GM19438 (cell line): Measurements from ENCODE around the gene RPH3AL.
"Not testable (repeated sequence)": the region's sequence is repeated elsewhere in the genome, so short reads cannot be mapped to it uniquely, and the experiment has no call there.

ENCODE experiments used
- ATAC-seq: cut with Tn5 transposase; IDR thresholded peaks from one replicate; pipeline ENCODE4 v1.9.1; 2021; ENCODE audit warnings: low read depth; ENCODE audit not compliant: unreplicated experiment

The RPH3AL gene

DNA sequence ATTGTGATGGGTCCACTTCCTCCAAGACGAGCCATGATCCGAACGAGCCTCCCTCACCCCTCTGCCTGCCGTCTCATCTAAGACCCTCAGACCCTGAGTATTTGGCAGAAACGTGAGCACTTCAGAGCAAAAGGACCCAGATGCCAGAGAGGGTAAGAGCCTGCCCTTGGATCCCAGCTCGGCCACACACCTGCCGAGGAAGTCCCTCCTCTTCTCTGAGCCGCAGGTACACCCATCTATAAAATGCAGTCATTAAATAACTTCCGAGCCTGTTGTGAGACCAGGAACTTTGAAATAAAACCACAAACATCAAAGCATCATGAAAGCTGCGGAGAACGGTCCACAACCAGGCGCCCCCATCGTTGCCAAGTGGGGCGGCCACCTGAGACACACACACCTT, 106.4 kb downstream of the RPH3AL start:
- no peak for ATAC-seq

DNA sequence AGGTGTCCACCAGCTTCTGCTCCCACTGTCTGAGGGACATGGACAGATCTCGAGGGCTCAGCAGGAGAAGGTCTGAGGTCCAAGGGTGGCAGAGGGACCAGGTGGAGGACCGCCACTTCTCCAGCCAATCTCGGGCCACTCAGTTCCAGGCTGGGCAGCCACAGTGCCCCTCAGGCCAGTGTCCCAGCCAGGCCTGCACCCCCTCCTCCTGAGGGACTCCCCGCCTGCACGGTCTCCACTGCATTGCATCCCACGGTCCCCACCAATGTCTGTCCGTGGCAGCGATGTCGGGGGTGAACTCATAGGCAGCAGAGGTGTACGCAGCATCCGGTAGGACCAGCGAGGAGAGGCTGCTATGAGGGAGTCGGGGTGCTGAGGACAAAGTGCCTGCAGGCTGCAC, 107.0 kb downstream of the RPH3AL start:
- no peak for ATAC-seq

DNA sequence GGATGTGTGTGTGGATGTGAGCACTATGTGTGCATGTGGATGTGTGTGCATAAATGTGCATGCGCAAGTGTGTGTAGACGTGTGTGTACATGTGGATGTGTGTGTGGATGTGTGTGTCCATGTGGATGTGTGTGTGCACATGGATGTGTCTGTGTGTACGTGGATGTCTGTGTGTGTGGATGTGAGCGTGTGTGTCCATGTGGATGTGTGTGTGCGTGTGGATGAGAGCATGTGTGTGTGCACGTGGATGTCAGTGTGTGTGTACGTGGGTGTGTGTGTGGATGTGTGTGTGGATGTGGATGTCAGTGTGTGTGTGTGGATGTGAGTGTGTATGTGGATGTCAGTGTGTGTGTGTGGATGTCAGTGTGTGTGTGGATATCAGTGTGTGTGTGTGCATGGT, 107.6 kb downstream of the RPH3AL start:
- no peak for ATAC-seq

DNA sequence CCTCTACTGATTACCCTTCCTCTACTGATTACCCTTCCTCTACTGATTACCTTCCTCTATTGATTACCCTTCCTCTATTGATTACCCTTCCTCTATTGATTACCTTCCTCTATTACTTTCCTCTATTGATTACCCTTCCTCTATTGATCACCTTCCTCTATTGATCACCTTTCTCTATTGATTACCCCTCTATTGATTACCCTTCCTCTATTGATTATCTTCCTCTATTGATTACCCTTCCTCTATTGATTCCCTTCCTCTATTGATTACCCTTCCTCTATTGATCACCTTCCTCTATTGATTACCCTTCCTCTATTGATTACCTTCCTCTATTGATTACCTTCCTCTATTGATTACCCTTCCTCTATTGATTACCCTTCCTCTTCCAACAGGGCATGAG, 108.7 kb downstream of the RPH3AL start:
- not testable (repeated sequence) for ATAC-seq

DNA sequence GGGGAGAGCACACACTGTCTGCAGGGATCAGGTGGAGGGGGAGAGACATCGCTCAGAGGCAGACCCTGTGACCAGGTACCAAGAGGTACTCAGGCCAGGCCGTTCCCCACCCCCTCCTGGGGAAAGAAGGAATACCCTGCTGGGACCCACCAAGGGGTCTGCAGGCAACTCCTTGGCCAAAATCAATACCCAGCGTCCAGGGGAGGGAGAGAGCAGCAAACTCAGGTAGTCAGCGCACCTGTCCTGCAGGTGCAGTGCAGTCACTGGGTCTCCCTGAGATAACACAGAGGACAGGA, 113.7 kb downstream of the RPH3AL start:
- no peak for ATAC-seq

DNA sequence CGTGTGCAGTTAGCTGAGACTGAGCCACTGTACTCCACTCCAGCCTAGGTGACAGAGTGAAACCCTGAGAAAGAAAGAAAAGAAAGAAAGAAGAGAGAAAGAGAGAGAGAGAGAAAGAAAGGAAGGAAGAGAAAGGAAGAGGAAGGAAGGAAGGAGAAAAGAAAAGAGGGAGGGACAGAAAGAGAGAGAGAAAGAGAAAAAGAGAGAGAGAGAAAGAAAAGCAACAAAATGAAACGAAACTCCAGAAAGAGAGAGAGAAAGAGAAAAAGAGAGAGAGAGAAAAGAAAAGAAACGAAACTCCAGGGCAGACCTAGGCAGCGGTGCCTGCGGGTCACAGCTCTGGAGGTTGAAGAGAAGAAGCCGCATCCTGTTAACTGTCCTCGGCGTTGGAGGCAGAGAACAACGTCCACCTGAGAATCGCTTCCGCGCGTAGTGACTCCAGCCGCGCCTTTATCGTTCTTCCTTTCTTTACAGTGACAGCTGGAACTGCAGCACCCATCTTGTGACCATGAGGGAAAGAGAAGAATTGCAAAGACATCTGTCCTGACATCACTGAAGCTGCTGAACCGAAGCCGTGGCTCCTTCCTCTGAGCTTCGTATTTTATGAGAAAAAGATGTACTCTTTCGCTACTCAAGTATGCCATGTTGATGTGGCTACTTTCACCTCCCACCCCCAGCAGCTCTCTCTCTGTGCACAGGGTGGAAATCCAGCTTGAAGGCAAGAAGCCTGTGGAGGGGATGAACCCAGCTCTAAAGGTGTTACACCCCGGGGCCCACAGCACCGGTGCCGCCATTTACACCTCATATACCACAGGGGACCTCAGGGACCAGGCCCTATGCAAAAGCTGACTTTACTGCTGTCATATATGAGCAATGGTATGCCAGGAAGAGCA, 114.3 kb downstream of the RPH3AL start:
- no peak for ATAC-seq

DNA sequence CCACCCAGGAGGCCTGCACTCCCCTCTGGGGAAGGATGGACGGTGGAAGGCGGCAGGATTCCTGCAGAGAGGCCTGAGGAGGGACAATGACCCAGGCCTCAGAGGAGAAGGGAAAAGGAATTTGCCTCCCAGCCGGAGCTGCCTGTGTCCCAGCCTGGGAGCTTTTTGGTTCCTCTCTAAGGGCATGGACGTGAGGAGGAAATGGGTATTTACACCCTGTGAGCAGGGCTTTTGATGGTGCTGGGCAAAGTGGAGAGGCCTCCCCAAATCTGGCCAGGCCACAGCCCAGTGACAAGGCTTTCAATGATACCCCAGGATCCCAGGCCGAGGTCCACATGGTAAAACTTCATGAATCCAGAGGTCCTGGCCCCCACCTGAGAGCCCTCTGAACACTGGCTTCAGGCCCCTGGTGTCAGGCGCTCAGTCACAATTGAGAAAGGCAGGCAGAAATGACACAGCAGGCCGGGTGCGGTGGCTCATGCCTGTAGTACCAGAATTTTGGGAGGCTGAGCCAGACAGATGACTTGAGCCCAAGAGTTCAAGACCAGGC, 115.1 kb downstream of the RPH3AL start:
- no peak for ATAC-seq

DNA sequence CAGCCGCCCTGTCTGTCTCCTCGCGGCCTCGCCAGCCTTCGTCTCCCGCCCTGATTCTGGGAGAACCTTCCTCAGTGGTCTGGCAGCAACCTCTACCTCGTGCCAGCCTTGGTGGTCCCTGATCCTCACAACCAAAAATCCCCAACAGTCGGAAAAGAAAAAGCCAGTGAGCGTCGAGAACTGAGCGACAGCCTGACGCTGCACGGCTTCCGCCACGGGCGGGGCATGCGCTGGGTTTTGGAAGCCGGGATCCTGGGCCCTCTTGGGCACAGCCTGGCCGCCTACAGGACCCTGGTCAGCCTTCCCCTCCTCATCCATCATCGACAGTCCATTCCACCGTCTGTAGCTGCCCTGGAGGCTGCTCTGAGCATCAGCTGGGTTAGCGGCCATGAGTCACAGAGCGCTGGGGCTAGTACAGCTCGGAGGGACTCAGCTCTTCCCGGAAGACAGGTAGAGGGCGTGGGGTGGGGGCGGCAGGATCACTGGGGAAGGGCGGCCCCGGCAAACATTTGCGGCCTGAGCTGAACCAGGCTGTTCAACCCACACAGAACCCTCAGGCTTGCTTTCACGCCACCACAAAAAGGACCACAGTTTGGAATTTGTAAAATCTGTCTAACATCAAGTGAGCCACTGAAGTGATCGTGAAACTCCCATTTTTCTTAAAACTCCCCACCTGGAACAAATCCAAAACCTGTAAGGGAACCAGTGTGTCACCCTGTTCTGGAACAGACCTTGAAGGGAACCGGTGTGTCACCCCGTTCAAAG, 115.8 kb downstream of the RPH3AL start:
- no peak for ATAC-seq

DNA sequence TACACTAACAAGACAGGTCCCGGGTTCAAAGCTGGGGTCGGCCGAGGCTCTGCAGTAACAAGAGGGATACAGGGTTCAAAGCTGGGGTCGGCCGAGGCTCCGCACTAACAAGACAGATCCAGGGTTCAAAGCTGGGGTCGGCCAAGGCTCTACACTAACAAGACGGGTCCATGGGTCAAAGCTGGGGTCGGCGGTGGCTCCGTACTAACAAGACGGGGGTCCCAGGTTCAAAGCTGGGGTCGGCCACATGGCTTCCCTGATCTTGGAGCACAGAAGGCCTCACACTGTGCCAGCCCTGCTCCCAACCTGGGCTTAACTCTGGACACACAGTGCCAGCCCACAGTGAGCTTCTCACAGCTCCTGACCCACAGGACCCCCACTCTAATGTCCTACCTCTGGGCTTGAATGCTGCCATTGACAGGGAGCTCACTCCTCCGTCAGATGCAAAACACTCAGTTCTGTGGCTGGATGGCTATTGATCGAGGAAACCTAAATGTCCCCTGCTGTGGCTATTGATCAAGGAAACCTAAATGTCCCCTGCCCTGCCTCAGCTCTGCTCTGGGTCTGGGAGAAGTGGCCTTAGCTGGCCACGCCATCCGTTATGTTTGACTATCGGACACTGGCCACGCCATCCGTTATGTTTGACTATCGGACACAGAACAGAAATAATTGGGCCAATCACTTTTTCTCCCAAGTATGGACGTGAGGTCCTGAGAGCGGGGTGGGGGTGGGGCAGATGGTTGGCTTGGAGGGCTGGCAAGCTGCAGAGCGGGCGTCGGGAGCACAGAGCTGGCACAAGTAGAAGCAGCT, 116.6 kb downstream of the RPH3AL start:
- ATAC-seq, result no peak

DNA sequence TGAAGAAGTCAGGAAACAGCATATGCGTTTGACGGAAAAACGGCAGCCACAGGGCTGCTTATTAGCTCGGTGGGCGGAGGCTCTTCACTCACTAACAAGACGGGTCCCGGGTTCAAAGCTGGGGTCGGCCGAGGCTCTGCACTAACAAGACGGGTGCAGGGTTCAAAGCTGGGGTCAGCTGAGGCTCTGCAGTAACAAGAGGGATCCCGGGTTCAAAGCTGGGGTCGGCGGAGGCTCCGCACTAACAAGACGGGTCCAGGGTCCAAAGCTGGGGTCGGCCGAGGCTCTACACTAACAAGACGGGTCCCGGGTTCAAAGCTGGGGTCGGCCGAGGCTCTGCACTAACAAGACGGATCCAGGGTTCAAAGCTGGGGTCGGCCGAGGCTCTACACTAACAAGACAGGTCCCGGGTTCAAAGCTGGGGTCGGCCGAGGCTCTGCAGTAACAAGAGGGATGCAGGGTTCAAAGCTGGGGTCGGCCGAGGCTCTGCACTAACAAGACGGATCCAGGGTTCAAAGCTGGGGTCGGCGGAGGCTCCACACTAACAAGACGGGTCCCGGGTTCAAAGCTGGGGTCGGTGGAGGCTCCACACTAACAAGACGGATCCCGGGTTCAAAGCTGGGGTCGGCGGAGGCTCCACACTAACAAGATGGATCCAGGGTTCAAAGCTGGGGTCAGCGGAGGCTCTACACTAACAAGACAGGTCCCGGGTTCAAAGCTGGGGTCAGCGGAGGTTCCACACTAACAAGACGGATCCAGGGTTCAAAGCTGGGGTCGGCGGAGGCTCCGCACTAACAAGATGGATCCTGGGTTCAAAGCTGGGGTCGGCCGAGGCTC, 117.4 kb downstream of the RPH3AL start:
- ATAC-seq, result not testable (repeated sequence)

DNA sequence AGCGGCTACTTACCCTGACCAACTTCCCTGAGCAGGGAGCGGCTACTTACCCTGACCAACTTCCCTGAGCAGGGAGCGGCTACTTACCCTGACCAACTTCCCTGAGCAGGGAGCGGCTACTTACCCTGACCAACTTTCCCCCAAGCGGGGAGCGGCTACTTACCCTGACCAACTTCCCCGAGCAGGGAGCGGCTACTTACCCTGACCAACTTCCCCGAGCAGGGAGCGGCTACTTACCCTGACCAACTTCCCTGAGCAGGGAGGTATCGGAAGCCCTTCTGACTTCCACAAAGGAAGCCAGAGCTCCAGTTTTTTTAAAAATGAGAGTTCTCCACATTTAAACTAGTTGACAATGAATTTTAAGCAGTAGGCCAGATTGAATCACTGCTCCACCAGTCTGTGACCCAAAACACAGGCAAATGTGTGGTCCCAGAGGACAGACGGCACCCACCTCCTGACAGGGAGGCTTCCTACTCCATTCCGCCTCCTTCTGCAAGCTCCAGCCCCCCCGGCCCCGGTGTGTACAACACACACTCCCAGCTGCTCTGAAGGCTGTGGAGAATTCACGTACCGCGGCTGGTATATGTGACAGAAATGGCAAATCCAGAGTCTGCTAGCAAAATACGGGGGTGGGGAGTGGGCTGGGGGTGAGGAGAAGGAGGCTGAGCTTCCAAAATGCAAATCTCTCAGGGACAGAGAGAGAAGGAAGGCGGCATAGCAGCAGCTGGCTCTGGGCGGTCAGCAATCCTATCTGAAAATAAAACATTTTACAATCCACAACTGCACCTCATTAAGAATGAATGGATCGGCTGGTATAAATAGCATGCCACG, 118.2 kb downstream of the RPH3AL start:
- not testable (repeated sequence) for ATAC-seq

DNA sequence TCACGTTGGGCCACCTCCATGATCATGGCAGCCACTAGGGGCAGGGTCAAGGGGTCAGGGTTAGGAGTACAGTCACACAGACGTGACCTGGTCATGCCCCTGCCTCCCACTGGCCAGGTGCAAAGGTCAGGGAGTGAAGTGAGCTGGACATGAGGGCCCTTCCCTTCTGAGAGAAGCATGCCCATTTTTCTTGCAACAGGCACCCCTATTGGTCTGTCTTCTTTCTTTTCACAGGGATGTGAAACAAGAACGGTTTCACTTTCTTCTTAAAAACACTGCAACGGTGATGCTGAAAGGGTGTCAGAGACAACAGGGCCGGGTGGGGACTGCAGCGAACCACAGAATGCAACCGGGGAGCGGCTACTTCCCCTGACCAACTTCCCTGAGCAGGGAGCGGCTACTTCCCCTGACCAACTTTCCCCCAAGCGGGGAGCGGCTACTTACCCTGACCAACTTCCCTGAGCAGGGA, 119.1 kb downstream of the RPH3AL start:
- no peak for ATAC-seq

DNA sequence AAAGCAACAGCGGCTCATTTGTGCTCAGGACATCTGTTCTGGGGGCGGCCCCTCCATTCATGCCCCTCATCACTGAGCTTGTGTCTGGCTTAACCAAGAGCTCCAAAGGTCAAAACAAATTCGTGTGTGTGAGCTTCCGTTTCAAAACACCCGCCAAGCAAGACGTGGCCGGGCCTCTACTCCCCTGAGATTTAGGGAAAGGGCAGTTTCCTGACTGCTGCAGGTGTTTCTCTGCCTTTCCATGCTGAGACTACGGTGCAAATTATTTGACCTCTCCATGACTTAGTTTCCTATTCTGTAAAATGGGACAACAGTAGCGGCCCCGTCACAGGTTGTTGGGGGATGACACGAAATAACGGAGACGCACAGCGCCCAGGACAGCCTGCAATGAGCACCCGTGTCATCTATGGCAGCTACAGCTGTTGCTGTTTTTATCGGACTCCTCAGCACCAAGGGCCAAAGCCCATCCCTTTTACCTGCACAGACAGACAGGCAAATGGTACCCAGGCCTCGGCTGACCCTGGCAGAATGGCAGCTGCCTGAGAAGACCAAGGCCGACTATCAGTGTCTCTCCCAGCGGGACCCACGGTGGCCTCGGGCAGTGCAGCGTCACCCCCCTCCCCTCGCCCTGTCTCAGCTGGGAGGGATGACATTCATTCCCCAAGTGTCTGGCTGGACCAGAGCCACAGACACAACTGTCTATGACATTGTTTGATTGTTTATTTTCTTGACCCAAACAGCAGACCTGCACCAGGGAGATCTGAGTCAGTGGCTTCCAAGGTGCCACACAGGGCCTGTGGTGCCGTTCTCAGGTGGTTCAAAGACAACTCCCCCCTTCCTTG, 120.4 kb downstream of the RPH3AL start:
- no peak for ATAC-seq

DNA sequence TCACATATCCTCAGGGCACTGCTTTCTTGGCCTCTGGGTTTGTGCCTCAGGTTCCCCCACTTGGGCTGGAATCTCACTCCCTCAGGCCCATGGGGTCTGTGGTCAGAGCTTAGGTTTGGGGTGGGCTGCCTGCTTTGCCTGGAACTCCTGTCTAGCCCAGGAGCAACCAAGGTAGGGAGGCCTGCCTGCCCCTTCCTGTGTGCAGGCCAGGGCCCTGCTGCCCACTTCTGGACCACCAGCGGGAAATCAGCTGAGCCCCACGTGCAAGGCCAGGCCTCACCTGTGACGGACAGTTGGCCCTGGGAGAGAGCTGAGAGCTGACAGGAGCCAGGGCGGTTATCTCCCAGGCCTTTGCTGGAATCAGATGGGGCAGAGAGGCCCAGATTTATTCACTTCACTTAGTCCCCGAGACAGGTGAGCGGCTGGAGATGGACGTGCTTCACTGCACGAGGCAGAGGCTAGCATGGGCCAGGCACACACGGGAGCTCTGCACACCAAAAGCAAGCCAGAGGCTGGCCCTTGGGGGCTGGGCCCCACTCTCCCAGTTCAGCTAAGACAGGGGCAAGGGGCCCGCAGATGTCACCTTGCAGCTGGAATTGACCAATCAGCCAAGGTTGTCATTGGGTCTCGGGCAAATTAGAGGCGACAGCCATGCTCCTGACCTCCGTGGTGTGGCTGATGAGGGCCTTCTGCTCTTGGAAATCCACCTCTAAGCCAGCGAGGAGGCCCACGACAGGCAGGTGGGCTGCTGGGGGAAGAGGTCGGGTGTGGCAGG, 121.2 kb downstream of the RPH3AL start:
- ATAC-seq, result no peak

DNA sequence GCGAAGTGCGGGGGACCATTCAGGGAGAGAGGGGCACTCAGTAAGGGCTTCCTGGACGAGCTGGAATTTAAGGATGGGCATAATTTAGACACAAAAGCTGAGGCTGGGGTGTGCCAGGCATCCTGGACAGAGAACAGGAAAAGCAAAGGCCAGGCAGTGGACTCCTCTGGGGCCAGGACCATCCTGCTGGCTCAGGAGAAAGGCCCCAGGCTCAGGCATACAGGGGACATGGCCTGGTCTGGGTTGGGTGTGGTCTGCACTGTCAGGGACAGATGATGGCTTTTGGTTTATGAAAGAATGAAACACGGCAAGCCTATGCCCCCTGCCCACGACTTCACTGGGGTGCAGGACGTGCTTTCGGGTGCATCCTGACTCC, 122.2 kb downstream of the RPH3AL start:
- ATAC-seq, result no peak

DNA sequence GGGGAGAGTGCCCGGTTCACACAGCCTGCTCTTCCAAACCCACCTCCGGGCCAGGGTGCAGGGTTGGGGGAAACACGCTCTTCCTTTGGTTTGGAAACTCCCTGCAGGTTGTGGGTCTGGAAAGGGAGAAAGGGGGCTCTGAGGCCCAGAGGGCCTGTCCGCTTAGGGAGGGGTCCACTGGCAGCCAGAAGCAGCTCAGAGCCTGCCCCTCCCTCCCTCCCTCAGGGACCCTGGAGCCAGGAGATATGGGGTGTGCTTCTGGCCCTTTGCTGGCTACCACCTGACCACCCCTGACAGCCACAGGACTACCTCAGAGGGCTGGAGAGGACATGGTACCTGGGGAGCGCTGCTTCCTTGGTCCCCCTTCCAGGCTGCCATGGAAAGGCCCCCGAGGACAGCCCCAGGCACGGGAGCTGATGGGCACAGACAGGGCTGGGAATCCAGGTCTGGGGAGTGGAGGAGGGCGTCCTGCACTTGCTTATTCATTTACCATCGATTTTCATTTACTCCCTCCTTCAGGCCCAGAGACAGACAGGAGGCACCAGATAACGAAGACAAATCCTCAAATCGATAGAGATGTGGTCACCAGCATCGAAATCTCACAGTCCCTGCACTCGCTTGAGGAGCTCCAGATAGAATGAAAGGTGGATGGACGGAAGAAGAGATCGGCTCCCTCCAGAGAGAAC, 122.8 kb downstream of the RPH3AL start:
- ATAC-seq, result no peak
